HepG2 (cell line): Measurements from ENCODE around the gene MIF4GD. TPM values are rescaled to one million over a fixed set of nuclear protein-coding genes. Genes with fewer than 3 reads are reported as not detected.

Experiments used
- ATAC-seq: fragments of 200-7000 bp; cut with Tn5 transposase; 3 replicates; pipeline ENCODE4 v1.9.1; 2020; ENCODE audit warnings: mild to moderate bottlenecking, moderate library complexity
- BruUV-seq: library from RNA; stranded (reverse); fragments of 400-500 nt; replicated peaks from 2 replicates; lab custom pipeline; 2021; lab: Mats Ljungman, UMichigan
- CTCF ChIA-PET: fragments of 300-600 bp; formaldehyde crosslinking; extraction: SDS; loops from one replicate; lab custom pipeline; 2021; ENCODE audit warnings: low total read pairs, inconsistent platforms, low intra/inter-chr PET ratio; lab: Yijun Ruan, JAX
- POLR2A ChIA-PET: fragments of 350-600 bp; sonication (Branson Sonifier 250); formaldehyde crosslinking; loops from one replicate; lab custom pipeline; 2020; ENCODE audit warnings: antibody characterized with exemption, inconsistent platforms; lab: Yijun Ruan, JAX
- DNase-seq: peaks from one replicate; pipeline ENCODE4 v3.0.0-alpha.2; 2015; ENCODE audit warnings: low spot score
- FAIRE-seq: peaks from 3 replicates; lab custom pipeline; 2011; peaks lifted over from hg19 to GRCh38; lab: Jason Lieb, UNC
- H2AFZ ChIP-seq: one replicate; pipeline ENCODE4 v1.6.1; 2011; ENCODE audit warnings: low read length, inconsistent platforms
- H3K27ac ChIP-seq: fragments of 300-600 bp; 3 replicates; pipeline ENCODE4 v1.8.0; 2011; ENCODE audit warnings: mixed run types, mild to moderate bottlenecking, mixed read lengths, low read length, inconsistent platforms; ENCODE audit not compliant: insufficient read depth; ENCODE audit errors: extremely low read length
- H3K27me3 ChIP-seq, 2 experiments: fragments of 200-600 bp in 1 of 2; 2 replicates in 1 of 2; 3 replicates in 1 of 2; pipeline versions ENCODE4 v1.6.0 to v1.8.0; 2011; ENCODE audit warnings: low read length in 2 of 2, mild to moderate bottlenecking in 2 of 2, moderate library complexity in 2 of 2, inconsistent platforms in 1 of 2; ENCODE audit not compliant: insufficient read depth in 2 of 2, control insufficient read depth in 1 of 2
- H3K36me3 ChIP-seq, 2 experiments: fragments of 200-600 bp in 1 of 2; replicated peaks in 1 of 2; 2 replicates in 1 of 2; 3 replicates in 1 of 2; pipeline versions ENCODE4 v1.5.1 to v1.8.0; 2011; ENCODE audit warnings: low read length in 2 of 2, inconsistent platforms in 1 of 2; ENCODE audit not compliant: insufficient read depth in 2 of 2, control insufficient read depth in 1 of 2
- H3K4me1 ChIP-seq: 2 replicates; pipeline ENCODE4 v1.5.1; 2012; ENCODE audit warnings: low read length, inconsistent platforms; ENCODE audit not compliant: insufficient read depth
- H3K4me2 ChIP-seq: 2 replicates; pipeline ENCODE4 v1.6.0; 2011; ENCODE audit warnings: low read depth, low read length, inconsistent platforms
- H3K4me3 ChIP-seq, 3 experiments: fragments of 200-600 bp in 1 of 3; sonication (generic), shearing (Covaris generic) in 1 of 3; replicated peaks in 1 of 3; 2 replicates each; pipeline ENCODE4 v1.5.1; 2011 to 2016; ENCODE audit warnings: low read length in 3 of 3, inconsistent platforms in 2 of 3, low read depth in 2 of 3, mild to moderate bottlenecking in 2 of 3, control low read depth in 1 of 3, mixed read lengths in 1 of 3; ENCODE audit not compliant: insufficient read depth in 1 of 3
- H3K79me2 ChIP-seq: one replicate; pipeline ENCODE4 v1.6.1; 2011; ENCODE audit warnings: low read length, inconsistent platforms; ENCODE audit not compliant: insufficient read depth
- H3K9ac ChIP-seq: 2 replicates; pipeline ENCODE4 v1.6.0; 2011; ENCODE audit warnings: mild to moderate bottlenecking, low read depth, low read length, inconsistent platforms; ENCODE audit not compliant: insufficient read depth
- H3K9me3 ChIP-seq: 2 replicates; pipeline ENCODE4 v1.5.1; 2012; ENCODE audit warnings: mild to moderate bottlenecking, low read length
- H4K20me1 ChIP-seq: 2 replicates; pipeline ENCODE4 v1.6.0; 2011; ENCODE audit warnings: inconsistent platforms, mild to moderate bottlenecking, low read length, moderate library complexity; ENCODE audit not compliant: insufficient read depth
- AGO1 ChIP-seq: fragments of 200-400 bp; formaldehyde crosslinking; IDR thresholded peaks from 2 replicates; pipeline ENCODE4 v1.6.1; 2017; ENCODE audit warnings: mild to moderate bottlenecking, low read depth, low read length, moderate library complexity; ENCODE audit not compliant: poor library complexity, severe bottlenecking
- HNRNPLL ChIP-seq: fragments of 200-400 bp; formaldehyde crosslinking; IDR thresholded peaks from 2 replicates; pipeline ENCODE4 v1.6.1; 2017; ENCODE audit warnings: mild to moderate bottlenecking, low read depth, low read length; ENCODE audit not compliant: poor library complexity, severe bottlenecking
- IKZF1 ChIP-seq: fragments of 450-650 bp; IDR thresholded peaks from 2 replicates; pipeline ENCODE4 v1.7.1; 2016
- RBM22 ChIP-seq: fragments of 200-400 bp; formaldehyde crosslinking; optimal IDR thresholded peaks from 2 replicates; pipeline ENCODE3; 2017; ENCODE audit warnings: mild to moderate bottlenecking, low read length, moderate library complexity
- SKIL ChIP-seq: sonication (generic); formaldehyde crosslinking; IDR thresholded peaks from 2 replicates; pipeline ENCODE4 v1.8.0; 2022; ENCODE audit warnings: missing genetic modification reagents, mild to moderate bottlenecking, moderate library complexity, borderline replicate concordance
- TARDBP ChIP-seq: sonication (generic); formaldehyde crosslinking; IDR thresholded peaks from 2 replicates; pipeline ENCODE4 v1.8.0; 2022; ENCODE audit warnings: mild to moderate bottlenecking, missing genetic modification reagents
- ZNF772 ChIP-seq: sonication (generic); formaldehyde crosslinking; IDR thresholded peaks from 2 replicates; pipeline ENCODE4 v1.5.0; 2020; ENCODE audit warnings: mild to moderate bottlenecking, missing genetic modification reagents
- ZNF788 ChIP-seq: sonication (generic); formaldehyde crosslinking; IDR thresholded peaks from 2 replicates; pipeline ENCODE4 v1.5.0; 2020; ENCODE audit warnings: mild to moderate bottlenecking, missing genetic modification reagents, borderline replicate concordance
- ZSCAN5A ChIP-seq: sonication (generic); formaldehyde crosslinking; IDR thresholded peaks from 2 replicates; pipeline ENCODE4 v1.8.0; 2022; ENCODE audit warnings: mild to moderate bottlenecking, missing genetic modification reagents, borderline replicate concordance
- WGBS: methylation state at CpG from one replicate; pipeline ENCODE4 v1.1.6; 2017; ENCODE audit warnings: low lambda C conversion rate; 5-methylcytosine and 5-hydroxymethylcytosine counted together
- in situ Hi-C: cut with HindIII; loops from 2 replicates; pipeline ENCODE4 v1.10.0; 2017; ENCODE audit warnings: low pct_unique_long_range_greater_than_20kb; ENCODE audit not compliant: extremely low pct_ligation_motif_present
- intact Hi-C: fragments of 100-400 bp; cut with micrococcal nuclease; formaldehyde crosslinking; loops from one replicate; pipeline ENCODE4 v1.10.0; 2022; ENCODE audit not compliant: unreplicated experiment
- polyA plus RNA-seq, 8 experiments: library from polyadenylated mRNA; depleted of rRNA in 3 of 8; stranded (reverse) in 7 of 8; unstranded in 1 of 8; fragments of >200 nt; fragmentation: Illumina TruSeq in 4 of 8; extraction: Trizol in 4 of 8; gene quantifications; 2 replicates each; pipeline versions ENCODE4 v1.2.1 to v1.2.3, GENCODE V29; 2011 to 2016; ENCODE audit warnings: low read depth in 4 of 8, missing spikeins in 1 of 8, mixed read lengths in 1 of 8; ENCODE audit not compliant: insufficient read depth in 1 of 8
- total RNA-seq, 5 experiments: library from RNA; depleted of rRNA; stranded (reverse); fragments of >200 nt; fragmentation: Illumina TruSeq; extraction: Trizol; gene quantifications; 2 replicates each; pipeline ENCODE4 v1.2.3, GENCODE V29; 2016; ENCODE audit warnings: low read depth in 1 of 5

The MIF4GD gene
- total and polyA plus RNA-seq, 2 of the 13 experiments (the other 11 are each of a cell fraction or from before 2014, with no cell fraction given) = 14.0 to 28.0 TPM

- Histone ChIP-seq H3K9ac (no peak overlapping the region), H3K4me3 (no peak overlapping the region), H3K36me3 (peaks cover 82 to 94% of the 10 kb centered on the region in 2 experiments), H3K27me3 (no peaks in the 10 kb centered on the region), H3K9me3 (no peaks in the 10 kb centered on the region), H3K4me1 (no peaks in the 10 kb centered on the region), H4K20me1 (no peaks in the 10 kb centered on the region), H3K27ac (no peak overlapping the region), H3K4me2 (no peak overlapping the region), H3K79me2 (no peaks in the 10 kb centered on the region), H2AFZ (no peak overlapping the region)
- 98% methylated on average over 9 of the region's 9 CpGs for WGBS
- FAIRE-seq (no peak), DNase-seq (no peak), ATAC-seq (no peak)
- POLR2A ChIA-PET = no interaction called here
- CTCF ChIA-PET = interaction anchor here (1.9 kb wide), 1 partner anchor 171 kb away, joined by 13 read pairs; no protein-coding TSS in a partner anchor
- no peak for TF ChIP-seq ZNF788 (CRISPR knock-in tag)
- no peak for TF ChIP-seq ZNF772 (CRISPR knock-in tag)
- TF ChIP-seq TARDBP (CRISPR knock-in tag) = no peak
- TF ChIP-seq RBM22 = peak; percentile 38
- TF ChIP-seq ZSCAN5A = no peak
- no peak for TF ChIP-seq HNRNPLL
- no peak for TF ChIP-seq AGO1
- BruUV-seq = no TSS peak
- in situ Hi-C loops = no loop called here
- intact Hi-C loops = no loop called here
Observed at GRCh38 chr17:75241502-75241901, 29.5 kb downstream of the MIF4GD start.

GRCh38 chr17:75241143-75241430, 29.9 kb downstream of the MIF4GD start:
- Histone ChIP-seq H3K9ac (no peak overlapping the region), H2AFZ (no peak overlapping the region), H3K4me2 (no peak overlapping the region), H4K20me1 (no peaks in the 10 kb centered on the region), H3K27ac (no peak overlapping the region), H3K36me3 (peaks cover 78 to 94% of the 10 kb centered on the region in 2 experiments), H3K79me2 (no peaks in the 10 kb centered on the region), H3K4me1 (no peaks in the 10 kb centered on the region), H3K4me3 (no peak overlapping the region), H3K9me3 (no peaks in the 10 kb centered on the region), H3K27me3 (no peaks in the 10 kb centered on the region)
- no peak for ATAC-seq
- DNase-seq = no peak
- WGBS = 96% methylated on average over 6 of the region's 7 CpGs
- no TSS peak for BruUV-seq
- FAIRE-seq = no peak
- in situ Hi-C loops = no loop called here
- ChIA-PET CTCF (interaction anchor here (1.9 kb wide), 1 partner anchor 172 kb away, joined by 13 read pairs; no protein-coding TSS in a partner anchor), POLR2A (interaction anchor here (1.1 kb wide), 1 partner anchor 20 kb away, joined by 10 read pairs; the partner anchor contains the start of genes GGA3 and MRPS7)
- intact Hi-C loops = no loop called here
- TF ChIP-seq IKZF1 = no peak
- no peak for TF ChIP-seq SKIL (CRISPR knock-in tag)
